NCI-H524 (cell line): ENCODE data around the gene FAM124A.

ENCODE experiments used
- DNase-seq, 2 experiments: peaks; one replicate each; lab custom pipeline; 2025; lab: John Stamatoyannopoulos, UW

FAM124A gene

GRCh38 chr13:51241720-51242119 lies 19.5 kb downstream of the FAM124A start:
- no peak for DNase-seq

- no peak for DNase-seq
Measured at GRCh38 chr13:51243227-51243626, 21.0 kb downstream of the FAM124A start.

GRCh38 chr13:51243832-51244231 lies 21.6 kb downstream of the FAM124A start:
- DNase-seq: peak; percentile 13 to 67

DNA sequence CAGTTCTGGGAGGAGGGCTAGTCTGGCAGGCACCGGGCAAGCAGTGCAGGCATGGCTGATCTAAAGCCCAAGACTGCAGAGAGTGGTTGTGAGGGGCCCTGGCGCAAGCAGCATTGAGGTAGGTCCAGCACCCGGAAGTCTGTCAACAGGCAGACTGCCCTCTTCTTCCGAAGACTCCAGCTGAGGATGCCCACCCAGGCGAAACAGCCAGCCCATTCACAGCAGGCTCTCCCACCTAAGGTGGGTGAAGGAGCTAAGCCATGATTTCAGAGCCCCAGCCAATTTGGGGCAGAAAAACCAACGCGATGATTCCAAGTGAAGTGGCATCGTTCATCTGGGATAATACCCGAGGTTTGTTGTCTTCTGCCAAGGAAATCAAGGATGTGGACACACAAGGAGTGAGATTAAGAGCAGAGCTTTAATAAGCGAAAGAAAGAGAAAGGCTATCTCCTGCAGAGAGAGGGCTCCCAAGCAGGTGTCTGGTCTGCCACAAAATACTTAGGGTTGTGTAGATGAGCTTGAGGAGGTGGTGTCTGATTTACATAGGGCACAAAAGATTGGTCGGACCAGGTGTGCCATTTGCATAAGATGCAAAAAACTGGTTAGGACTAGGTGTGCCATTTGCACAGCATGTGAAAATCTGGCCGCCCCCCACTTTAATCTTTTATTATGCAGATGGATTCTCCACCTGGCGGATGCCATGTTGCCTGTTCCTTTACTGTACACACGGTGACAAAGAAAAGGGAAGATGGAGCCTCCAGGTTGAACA lies 22.6 kb downstream of the FAM124A start:
- DNase-seq: no peak

- no peak for DNase-seq
Measured at GRCh38 chr13:51245583-51245982, 23.4 kb downstream of the FAM124A start.

DNA sequence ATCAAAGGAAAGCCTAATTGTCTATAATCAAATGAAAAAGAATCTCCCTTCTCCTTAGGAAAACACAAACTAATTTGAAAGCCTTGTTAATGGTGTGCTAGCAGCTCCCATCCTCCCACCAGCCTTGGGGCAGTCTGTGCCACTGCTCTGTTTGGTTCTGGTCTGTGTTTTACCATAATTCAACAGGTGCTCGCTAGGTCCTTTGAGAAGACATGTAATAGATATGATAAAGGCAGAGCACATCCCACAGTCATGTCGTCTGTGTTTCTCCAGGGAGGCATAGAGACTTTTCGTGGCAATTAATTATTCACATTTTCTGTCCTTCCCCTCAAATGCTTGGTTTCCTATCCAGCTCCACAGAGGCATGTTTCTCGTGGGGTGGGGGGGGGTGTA lies 23.8 kb downstream of the FAM124A start:
- DNase-seq: no peak

- DNase-seq: no peak
Measured at GRCh38 chr13:51246418-51247277, 24.4 kb downstream of the FAM124A start.

GRCh38 chr13:51249255-51249654 lies 27.1 kb downstream of the FAM124A start:
- DNase-seq: peak in 1 of 2 experiments; percentile 20

DNA sequence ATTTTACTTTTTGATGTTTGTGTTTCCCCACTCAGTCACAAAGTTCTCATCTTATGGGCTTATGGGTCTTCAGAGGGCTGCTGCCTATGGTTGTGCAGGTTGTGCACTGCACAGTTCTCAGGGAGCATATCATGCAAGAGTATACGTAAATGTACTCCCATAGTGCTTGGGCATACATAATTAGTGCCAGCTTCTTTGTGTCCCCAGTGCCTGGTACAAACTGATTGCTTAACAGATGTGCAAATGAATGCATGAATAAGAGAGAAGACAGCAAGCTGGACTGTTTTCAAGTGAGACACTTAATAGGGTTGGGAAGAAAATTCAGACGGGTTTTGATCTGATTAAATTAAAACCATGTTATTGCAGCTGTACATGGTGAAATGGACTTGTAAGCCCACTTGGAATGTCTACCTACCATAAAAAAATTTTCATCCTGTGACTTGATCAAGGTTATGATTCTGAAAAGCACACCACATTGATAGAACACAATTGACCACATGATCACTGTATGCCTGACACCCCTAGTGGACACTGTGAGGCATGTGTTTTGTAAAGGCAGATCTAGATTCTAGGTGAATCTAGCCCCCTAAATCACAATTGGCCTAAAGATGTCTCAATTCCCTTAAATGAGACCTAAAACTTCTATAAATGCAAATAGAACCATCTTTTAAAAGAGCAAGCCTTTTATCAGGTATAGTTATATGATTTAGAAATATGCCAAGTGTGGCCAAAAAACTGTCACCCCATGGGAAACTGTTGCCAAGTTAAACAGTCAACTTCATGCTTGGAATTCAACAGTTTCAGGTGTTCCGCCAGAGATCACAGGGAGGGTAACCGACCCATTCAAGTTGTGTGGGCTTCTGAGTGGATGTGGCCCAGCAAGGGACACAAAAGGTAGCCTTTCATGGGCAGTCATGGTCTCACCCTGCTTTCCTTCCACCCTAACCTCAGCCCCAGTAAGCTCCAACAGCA lies 27.9 kb downstream of the FAM124A start:
- peak; percentile 19 to 27 for DNase-seq

GRCh38 chr13:51251480-51251879 lies 29.3 kb downstream of the FAM124A start:
- DNase-seq: no peak

DNA sequence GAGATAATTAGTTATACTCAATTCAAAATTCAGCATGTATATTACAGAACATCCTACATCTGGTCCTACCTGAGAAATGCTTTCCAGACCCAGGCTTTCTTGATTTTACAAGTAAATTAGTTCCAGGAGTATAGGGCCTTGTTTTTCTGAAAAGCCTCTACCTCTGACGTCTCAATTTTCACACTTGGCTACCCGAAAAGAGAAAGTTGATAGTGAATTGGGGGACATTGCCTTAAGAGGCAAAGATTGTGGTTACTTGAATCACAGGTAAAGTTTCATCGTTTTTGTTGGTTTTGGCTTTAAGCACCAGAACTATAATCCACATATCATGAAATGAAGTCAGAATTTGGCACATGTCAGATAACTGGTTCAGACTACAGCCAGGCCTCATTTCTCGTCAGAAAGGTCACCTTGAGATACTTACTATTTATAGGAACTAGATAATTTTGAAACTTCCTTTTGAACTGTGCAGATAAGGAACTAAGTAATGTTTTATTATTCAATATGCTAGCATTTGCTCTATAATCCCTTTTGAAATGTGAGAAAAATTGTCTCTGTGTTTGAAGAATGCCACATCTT lies 30.8 kb downstream of the FAM124A start:
- DNase-seq: no peak

DNA sequence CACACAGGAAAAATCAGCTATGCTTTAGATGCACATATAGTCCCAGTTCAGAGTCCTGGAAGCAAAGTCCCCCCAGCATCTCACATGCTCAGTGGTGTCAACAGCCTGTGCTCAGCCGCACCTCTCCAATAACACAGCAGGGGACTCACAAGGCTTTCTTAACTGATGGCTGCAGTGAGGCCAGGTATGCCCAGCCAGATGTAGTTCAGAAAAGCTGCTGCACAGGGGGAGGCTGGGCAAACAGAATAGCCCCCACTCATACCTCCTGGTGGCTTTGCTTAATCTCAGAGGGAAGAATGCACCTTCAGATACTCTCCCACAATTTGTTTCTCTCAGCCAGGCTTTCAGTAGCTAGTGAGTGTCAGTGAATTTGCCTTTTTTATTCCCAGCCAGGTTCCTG lies 33.4 kb downstream of the FAM124A start:
- DNase-seq: peak in 1 of 2 experiments; percentile 15

GRCh38 chr13:51257187-51257586 lies 35.0 kb downstream of the FAM124A start:
- no peak for DNase-seq

DNA sequence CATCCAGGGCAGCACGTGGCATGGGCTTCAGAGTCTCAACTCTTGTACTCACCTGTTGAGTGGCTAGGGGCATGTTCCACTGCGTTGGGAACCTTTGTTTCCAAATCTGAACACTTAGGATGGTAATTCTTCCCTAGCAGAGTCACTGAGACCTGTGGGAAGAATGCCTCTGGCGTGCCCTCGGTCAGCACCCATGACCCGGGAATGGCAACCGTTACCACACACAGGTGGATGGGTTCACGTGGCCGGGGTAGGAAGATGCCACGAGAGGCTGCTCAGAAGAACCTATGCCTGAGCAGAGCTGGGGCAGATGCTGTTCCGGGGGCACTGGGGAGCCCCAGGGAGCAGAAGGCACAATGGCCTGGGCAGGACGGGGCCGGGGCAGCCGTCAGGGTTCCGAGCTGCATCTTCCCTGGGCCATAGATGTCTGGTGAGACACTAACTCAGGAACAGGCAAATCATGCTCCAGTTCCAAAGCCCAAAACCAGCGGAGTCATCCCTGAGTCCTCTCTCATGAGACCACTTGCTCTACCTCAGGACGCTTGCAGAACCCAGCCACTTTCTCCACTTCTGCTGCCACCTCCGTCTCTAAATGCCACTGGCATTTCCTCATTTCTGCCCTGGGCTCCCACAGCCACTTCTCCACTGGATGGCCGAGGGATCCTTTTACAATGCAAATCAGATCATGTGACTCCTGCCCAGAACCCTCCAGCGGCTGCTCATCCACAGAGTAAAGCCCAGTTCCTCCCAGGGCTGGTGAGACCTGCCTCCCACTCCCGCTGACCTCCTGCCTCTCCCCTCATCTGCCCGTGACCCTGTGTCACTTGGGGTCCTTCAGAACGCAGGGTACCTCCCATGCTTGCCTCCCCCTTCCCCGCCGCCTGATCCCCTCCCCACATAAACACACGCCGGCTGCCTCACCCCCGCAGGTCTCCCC lies 36.7 kb downstream of the FAM124A start:
- no peak for DNase-seq

GRCh38 chr13:51260154-51260553 lies 38.0 kb downstream of the FAM124A start:
- DNase-seq: no peak

DNA sequence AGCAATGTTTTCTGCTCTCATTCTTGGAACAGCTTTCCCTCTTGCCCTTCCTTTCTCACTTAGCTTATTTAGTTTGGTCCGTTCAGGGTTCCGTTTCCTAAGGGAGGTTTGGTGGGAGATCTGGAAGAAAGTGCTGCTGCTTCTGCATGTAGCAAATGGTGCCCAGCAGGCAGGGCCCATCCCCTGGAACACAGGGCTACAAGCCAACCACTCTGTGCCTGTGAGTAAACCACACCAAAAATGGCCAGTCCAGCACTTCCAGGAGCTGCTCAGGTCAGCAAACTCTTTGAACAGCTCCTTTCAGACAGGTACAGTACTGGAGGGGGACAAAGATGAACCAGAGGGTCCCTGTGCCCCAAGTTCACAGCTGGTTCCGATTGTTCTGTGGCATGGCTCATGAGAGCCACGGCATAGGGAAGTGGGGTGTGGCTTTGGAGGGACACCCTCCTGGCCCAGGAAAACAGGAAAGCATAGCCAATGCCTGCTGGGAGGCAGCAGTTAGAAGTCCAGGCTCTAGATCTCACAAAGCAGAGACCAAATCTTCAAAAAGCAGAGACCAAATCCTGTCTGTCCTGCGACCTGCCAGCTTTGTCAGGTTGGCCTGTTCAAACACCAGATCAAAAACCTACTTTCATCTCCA lies 39.5 kb downstream of the FAM124A start:
- DNase-seq: no peak

DNA sequence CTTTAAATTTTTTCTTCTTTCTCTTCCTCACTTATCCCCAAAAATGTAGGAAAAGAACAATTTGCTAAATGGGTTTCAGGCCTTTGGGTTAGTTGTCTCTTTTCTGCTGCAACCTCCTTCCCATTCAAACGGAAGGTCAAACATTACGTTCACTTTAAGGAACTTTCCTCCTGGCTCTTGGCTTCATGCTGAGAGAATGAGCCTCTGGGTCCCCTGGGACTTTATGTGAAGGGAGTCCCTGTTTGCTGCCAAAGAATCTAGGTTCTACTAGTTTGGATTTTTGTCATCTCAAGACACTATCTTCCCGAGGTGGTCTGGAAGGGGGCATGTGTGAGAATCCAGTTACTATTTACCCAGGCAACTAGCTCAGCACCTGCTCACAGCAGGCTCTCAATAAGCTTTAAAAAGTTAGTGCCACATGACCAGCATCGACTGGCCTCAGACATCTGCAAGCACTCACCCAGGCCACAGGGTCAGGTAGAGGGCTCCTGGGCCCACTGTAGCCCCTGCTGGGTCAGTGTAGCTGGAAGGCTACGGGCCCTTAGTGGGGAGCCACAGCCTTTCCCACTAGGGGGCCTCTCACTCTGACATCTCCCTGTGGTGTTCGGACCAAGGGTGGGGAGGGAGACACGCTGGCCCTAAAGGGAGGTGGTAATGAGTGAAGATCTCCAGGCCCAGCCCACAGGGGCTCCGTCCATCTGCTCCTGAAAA lies 40.5 kb downstream of the FAM124A start:
- peak; percentile 16 to 73 for DNase-seq

GRCh38 chr13:51266642-51267041 lies 44.4 kb downstream of the FAM124A start:
- peak; percentile 73 to 85 for DNase-seq

GRCh38 chr13:51267622-51268021 lies 45.4 kb downstream of the FAM124A start:
- DNase-seq: peak; percentile 42 to 86
